ENCODE results near the gene CCDC97. TPM values are rescaled to one million over a fixed set of nuclear protein-coding genes. Genes with fewer than 3 reads are reported as not detected.

Gene CCDC97
- polyA plus RNA-seq, 1 experiment, result 8.5 TPM

DNA sequence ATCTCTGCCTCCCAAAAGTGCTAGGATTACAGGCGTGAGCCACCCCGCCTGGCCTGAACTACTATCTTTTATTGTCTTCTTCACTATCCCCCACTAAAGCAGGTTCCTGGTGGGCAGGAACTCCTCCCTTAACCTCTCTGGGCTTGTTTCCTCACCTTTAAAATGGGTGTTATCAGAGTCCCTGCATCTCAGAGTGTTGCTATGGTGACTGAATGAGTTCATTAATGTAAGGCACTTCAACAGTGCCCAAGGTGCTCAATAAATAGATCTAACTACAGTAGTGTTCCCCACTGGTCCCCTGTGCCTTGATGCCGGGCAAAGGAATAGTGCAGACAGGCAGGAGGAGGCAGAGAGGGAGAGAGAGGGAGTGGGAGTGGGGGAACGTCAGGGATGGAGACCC is 20.5 kb downstream of the CCDC97 start:
- Histone ChIP-seq H3K4me3 (ENCODE audit: low read depth, low read length) (no peak overlapping the region), H3K9me3 (ENCODE audit: control insufficient read depth, insufficient read depth, low read length) (no peaks in the 10 kb centered on the region; the same call in 1 of the 2 replicates), H3K27ac (ENCODE audit: low read depth, low read length) (no peak overlapping the region), H3K27me3 (ENCODE audit: control insufficient read depth, insufficient read depth, low read length) (no peaks in the 10 kb centered on the region)
- no peak for DNase-seq (ENCODE audit: low read depth, low spot score)
- CTCF ChIA-PET, result no interaction called here
- POLR2A ChIA-PET, result no interaction called here
- TF ChIP-seq, protein P1, sequence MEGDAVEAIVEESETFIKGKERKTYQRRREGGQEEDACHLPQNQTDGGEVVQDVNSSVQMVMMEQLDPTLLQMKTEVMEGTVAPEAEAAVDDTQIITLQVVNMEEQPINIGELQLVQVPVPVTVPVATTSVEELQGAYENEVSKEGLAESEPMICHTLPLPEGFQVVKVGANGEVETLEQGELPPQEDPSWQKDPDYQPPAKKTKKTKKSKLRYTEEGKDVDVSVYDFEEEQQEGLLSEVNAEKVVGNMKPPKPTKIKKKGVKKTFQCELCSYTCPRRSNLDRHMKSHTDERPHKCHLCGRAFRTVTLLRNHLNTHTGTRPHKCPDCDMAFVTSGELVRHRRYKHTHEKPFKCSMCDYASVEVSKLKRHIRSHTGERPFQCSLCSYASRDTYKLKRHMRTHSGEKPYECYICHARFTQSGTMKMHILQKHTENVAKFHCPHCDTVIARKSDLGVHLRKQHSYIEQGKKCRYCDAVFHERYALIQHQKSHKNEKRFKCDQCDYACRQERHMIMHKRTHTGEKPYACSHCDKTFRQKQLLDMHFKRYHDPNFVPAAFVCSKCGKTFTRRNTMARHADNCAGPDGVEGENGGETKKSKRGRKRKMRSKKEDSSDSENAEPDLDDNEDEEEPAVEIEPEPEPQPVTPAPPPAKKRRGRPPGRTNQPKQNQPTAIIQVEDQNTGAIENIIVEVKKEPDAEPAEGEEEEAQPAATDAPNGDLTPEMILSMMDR (IDR thresholded peaks at IDR 0.05; ENCODE audit: low read depth, low read length), result no peak

- Histone ChIP-seq H3K27me3 (ENCODE audit: control insufficient read depth, insufficient read depth, low read length) (no peaks in the 10 kb centered on the region), H3K4me3 (ENCODE audit: low read depth, low read length) (no peak overlapping the region), H3K27ac (ENCODE audit: low read depth, low read length) (no peak overlapping the region), H3K9me3 (ENCODE audit: control insufficient read depth, insufficient read depth, low read length) (no peaks in the 10 kb centered on the region)
- TF ChIP-seq, protein P1 (IDR thresholded peaks at IDR 0.05; ENCODE audit: low read depth, low read length), result no peak
- POLR2A ChIA-PET, result interaction anchor here (0.6 kb wide), 1 partner anchor 17 kb away, joined by 6 read pairs; no protein-coding TSS in a partner anchor
- CTCF ChIA-PET, result interaction anchor here (0.6 kb wide), 1 partner anchor 16 kb away, joined by 7 read pairs; no protein-coding TSS in a partner anchor
- no peak for DNase-seq (ENCODE audit: low read depth, low spot score)
Observed at GRCh38 chr19:41330946-41331678, 21.1 kb downstream of the CCDC97 start.

DNA sequence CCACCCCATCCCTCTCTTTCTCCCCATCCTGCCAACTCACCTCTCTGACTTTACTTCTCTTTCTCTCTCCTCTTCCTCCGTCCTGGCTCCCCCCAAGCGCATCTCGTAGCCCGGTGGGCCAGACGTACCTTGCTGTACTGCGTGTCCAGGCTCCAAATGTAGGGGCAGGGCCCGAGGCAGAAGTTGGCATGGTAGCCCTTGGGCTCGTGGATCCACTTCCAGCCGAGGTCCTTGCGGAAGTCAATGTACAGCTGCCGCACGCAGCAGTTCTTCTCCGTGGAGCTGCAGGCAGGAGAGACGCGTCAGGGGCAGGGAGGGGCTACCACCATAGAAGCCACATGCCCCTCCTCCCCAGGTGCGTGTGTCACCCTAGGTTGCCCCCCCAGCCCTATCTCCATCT is 22.0 kb downstream of the CCDC97 start:
- no peak overlapping the region for H3K4me3 ChIP-seq (ENCODE audit: low read depth, low read length)
- no peaks in the 10 kb centered on the region for H3K27me3 ChIP-seq (ENCODE audit: control insufficient read depth, insufficient read depth, low read length)
- H3K9me3 ChIP-seq (ENCODE audit: control insufficient read depth, insufficient read depth, low read length), result no peaks in the 10 kb centered on the region
- ChIA-PET POLR2A (no interaction called here), CTCF (interaction anchor here (1.2 kb wide), 1 partner anchor 10 kb away, joined by 3 read pairs; no protein-coding TSS in a partner anchor)
- DNase-seq (ENCODE audit: low read depth, low spot score), result no peak
- TF ChIP-seq, protein P1 (IDR thresholded peaks at IDR 0.05; ENCODE audit: low read depth, low read length), result no peak
- H3K27ac ChIP-seq (ENCODE audit: low read depth, low read length), result no peak overlapping the region

GRCh38 chr19:41332468-41332867 is 22.5 kb downstream of the CCDC97 start:
- Histone ChIP-seq H3K27ac (ENCODE audit: low read depth, low read length) (no peak overlapping the region), H3K27me3 (ENCODE audit: control insufficient read depth, insufficient read depth, low read length) (no peaks in the 10 kb centered on the region), H3K9me3 (ENCODE audit: control insufficient read depth, insufficient read depth, low read length) (no peaks in the 10 kb centered on the region), H3K4me3 (ENCODE audit: low read depth, low read length) (no peak overlapping the region)
- no peak for DNase-seq (ENCODE audit: low read depth, low spot score)
- TF ChIP-seq, protein P1 (IDR thresholded peaks at IDR 0.05; ENCODE audit: low read depth, low read length), result no peak
- ChIA-PET POLR2A (no interaction called here), CTCF (interaction anchor here (0.6 to 1.2 kb wide), 3 partner anchors 9 to 22 kb away, joined by 3 read pairs; no protein-coding TSS in a partner anchor)

GRCh38 chr19:41334793-41335192 is 24.8 kb downstream of the CCDC97 start:
- POLR2A ChIA-PET, result no interaction called here
- DNase-seq (ENCODE audit: low read depth, low spot score), result no peak
- Histone ChIP-seq H3K27me3 (ENCODE audit: control insufficient read depth, insufficient read depth, low read length) (no peaks in the 10 kb centered on the region), H3K27ac (ENCODE audit: low read depth, low read length) (no peak overlapping the region), H3K9me3 (ENCODE audit: control insufficient read depth, insufficient read depth, low read length) (no peaks in the 10 kb centered on the region), H3K4me3 (ENCODE audit: low read depth, low read length) (no peak overlapping the region)
- CTCF ChIA-PET, result no interaction called here
- TF ChIP-seq, protein P1 (IDR thresholded peaks at IDR 0.05; ENCODE audit: low read depth, low read length), result no peak
